Measurements from ENCODE around the gene MAPK4. TPM values are rescaled to one million over a fixed set of nuclear protein-coding genes. Genes with fewer than 3 reads are reported as not detected.
"Not testable (repeated sequence)": the region's sequence is repeated elsewhere in the genome, so short reads cannot be mapped to it uniquely, and the experiment has no call there.

Gene MAPK4
- total RNA-seq, 8 experiments from 2014 or later = 0.46 to 13.1 (median 10.6) TPM

- WGBS, 10 experiments = 16 to 83% (median 72%) methylated on average over 1 to 14 of the region's 53 CpGs; no CpG with 5 or more reads in 5 of the 10 experiments
- in situ Hi-C loops (cut with MboI; ENCODE audit: low pct_unique_long_range_greater_than_20kb in 2 of 9, low sequenced_read_pairs in 9 of 9, unreplicated experiment in 9 of 9) = no loop called here
- ATAC-seq (replicated peaks in 6 of 8) = no peak
- Histone ChIP-seq H3K4me3 (peak overlapping the region; percentile 50 to 85 (median 75)), H3K27ac (peak overlapping the region; percentile 40 to 75), H3K4me1 (replicated peaks in 1 of 2) (peaks cover 23 to 28% of the 10 kb centered on the region in 2 donors)
These were observed 737 bp upstream of the MAPK4 start for GRCh38 chr18:50558948-50559751.

GRCh38 chr18:50560681-50561629 is 1.1 kb downstream of the MAPK4 start:
- in situ Hi-C loops (cut with MboI; ENCODE audit: low pct_unique_long_range_greater_than_20kb in 2 of 9, low sequenced_read_pairs in 9 of 9, unreplicated experiment in 9 of 9) = no loop called here
- ATAC-seq (replicated peaks in 6 of 8) = peak in 6 of 8 experiments; percentile 7 to 51 (median 40)
- Histone ChIP-seq H3K27ac (peak overlapping the region; percentile 55 to 75), H3K4me3 (peak overlapping the region; percentile 50 to 85 (median 75)), H3K4me1 (replicated peaks in 1 of 2) (peaks cover 24 to 32% of the 10 kb centered on the region in 2 donors)
- WGBS, 10 experiments = 0 to 100% (median 21%) methylated on average over 1 to 14 of the region's 49 CpGs; no CpG with 5 or more reads in 1 of the 10 experiments

- WGBS, 10 experiments = no CpG with 5 or more reads among the region's 1 CpG
These were observed 2.4 kb downstream of the MAPK4 start for GRCh38 chr18:50562258-50562657.

GRCh38 chr18:50562686-50563085 is 2.8 kb downstream of the MAPK4 start:
- Histone ChIP-seq H3K27ac (no peak overlapping the region), H3K4me3 (no peak overlapping the region), H3K4me1 (replicated peaks in 1 of 2) (peaks cover 24 to 32% of the 10 kb centered on the region in 2 donors)
- 25 to 100% (median 88%) methylated on average over 1 to 3 of the region's 3 CpGs for WGBS, 10 experiments
- no peak for ATAC-seq (replicated peaks in 6 of 8)
- in situ Hi-C loops (cut with MboI; ENCODE audit: low pct_unique_long_range_greater_than_20kb in 2 of 9, low sequenced_read_pairs in 9 of 9, unreplicated experiment in 9 of 9) = no loop called here

More at GRCh38 chr18:50562258-50562657, 2.4 kb downstream of the MAPK4 start:
- ATAC-seq (replicated peaks in 6 of 8); H3K4me3 ChIP-seq; in situ Hi-C loops (cut with MboI; ENCODE audit: low pct_unique_long_range_greater_than_20kb in 2 of 9, low sequenced_read_pairs in 9 of 9, unreplicated experiment in 9 of 9); H3K27ac ChIP-seq: not testable (repeated sequence)
- H3K4me1 ChIP-seq (replicated peaks in 1 of 2) = peaks cover 24 to 32% of the 10 kb centered on the region in 2 donors

- peaks cover 19 to 30% of the 10 kb centered on the region in 2 donors for H3K4me1 ChIP-seq (replicated peaks in 1 of 2)
- no peak overlapping the region for H3K4me3 ChIP-seq
- no peak overlapping the region for H3K27ac ChIP-seq
- ATAC-seq (replicated peaks in 6 of 8) = no peak
- 0 to 100% (median 50%) methylated on average over 1 to 3 of the region's 3 CpGs for WGBS, 10 experiments
- in situ Hi-C loops (cut with MboI; ENCODE audit: low pct_unique_long_range_greater_than_20kb in 2 of 9, low sequenced_read_pairs in 9 of 9, unreplicated experiment in 9 of 9) = no loop called here
These were observed 3.5 kb downstream of the MAPK4 start for GRCh38 chr18:50563376-50563775.

GRCh38 chr18:50569930-50570329 is 10.0 kb downstream of the MAPK4 start:
- no peak overlapping the region for H3K4me3 ChIP-seq
- in situ Hi-C loops (cut with MboI; ENCODE audit: low pct_unique_long_range_greater_than_20kb in 2 of 9, low sequenced_read_pairs in 9 of 9, unreplicated experiment in 9 of 9) = no loop called here
- H3K27ac ChIP-seq = no peak overlapping the region
- peaks cover 0 to 8% of the 10 kb centered on the region in 2 donors for H3K4me1 ChIP-seq (replicated peaks in 1 of 2)
- no peak for ATAC-seq (replicated peaks in 6 of 8)

- in situ Hi-C loops (cut with MboI; ENCODE audit: low pct_unique_long_range_greater_than_20kb in 2 of 9, low sequenced_read_pairs in 9 of 9, unreplicated experiment in 9 of 9) = no loop called here
- Histone ChIP-seq H3K4me3 (no peak overlapping the region), H3K4me1 (replicated peaks in 1 of 2) (peaks cover 0 to 8% of the 10 kb centered on the region in 2 donors), H3K27ac (no peak overlapping the region)
- WGBS, 10 experiments = 0 to 100% (median 72%) methylated on average over 1 to 2 of the region's 2 CpGs
- ATAC-seq (replicated peaks in 6 of 8) = no peak
These were observed 11.7 kb downstream of the MAPK4 start for GRCh38 chr18:50571606-50572005.

- H3K4me1 ChIP-seq (replicated peaks in 1 of 2); in situ Hi-C loops (cut with MboI; ENCODE audit: low pct_unique_long_range_greater_than_20kb in 2 of 9, low sequenced_read_pairs in 9 of 9, unreplicated experiment in 9 of 9); H3K27ac ChIP-seq; ATAC-seq (replicated peaks in 6 of 8); H3K4me3 ChIP-seq: not testable (repeated sequence)
- WGBS, 10 experiments = 0 to 100% (median 58%) methylated on average over 1 to 2 of the region's 3 CpGs; no CpG with 5 or more reads in 2 of the 10 experiments
These were observed 13.3 kb downstream of the MAPK4 start for GRCh38 chr18:50573196-50573595.

- 27 to 100% (median 75%) methylated on average over 1 to 3 of the region's 3 CpGs; no CpG with 5 or more reads in 2 of the 10 experiments for WGBS, 10 experiments
- no peak overlapping the region for H3K27ac ChIP-seq
- no peak for ATAC-seq (replicated peaks in 6 of 8)
- in situ Hi-C loops (cut with MboI; ENCODE audit: low pct_unique_long_range_greater_than_20kb in 2 of 9, low sequenced_read_pairs in 9 of 9, unreplicated experiment in 9 of 9) = no loop called here
- peaks cover 0 to 8% of the 10 kb centered on the region in 2 donors for H3K4me1 ChIP-seq (replicated peaks in 1 of 2)
- H3K4me3 ChIP-seq = no peak overlapping the region
These were observed 13.8 kb downstream of the MAPK4 start for GRCh38 chr18:50573679-50574078.

- no peak overlapping the region for H3K4me3 ChIP-seq
- in situ Hi-C loops (cut with MboI; ENCODE audit: low pct_unique_long_range_greater_than_20kb in 2 of 9, low sequenced_read_pairs in 9 of 9, unreplicated experiment in 9 of 9) = no loop called here
- H3K27ac ChIP-seq = no peak overlapping the region
- 0 to 95% (median 81%) methylated on average over 1 to 5 of the region's 6 CpGs; no CpG with 5 or more reads in 1 of the 10 experiments for WGBS, 10 experiments
- peaks cover 0 to 2% of the 10 kb centered on the region in 2 donors for H3K4me1 ChIP-seq (replicated peaks in 1 of 2)
- ATAC-seq (replicated peaks in 6 of 8) = no peak
These were observed 18.1 kb downstream of the MAPK4 start for GRCh38 chr18:50578030-50578429.

- in situ Hi-C loops (cut with MboI; ENCODE audit: low pct_unique_long_range_greater_than_20kb in 2 of 9, low sequenced_read_pairs in 9 of 9, unreplicated experiment in 9 of 9) = no loop called here
- Histone ChIP-seq H3K4me1 (replicated peaks in 1 of 2) (no peaks in the 10 kb centered on the region), H3K4me3 (no peak overlapping the region), H3K27ac (no peak overlapping the region)
- 0 to 90% (median 20%) methylated on average over 1 to 2 of the region's 3 CpGs; no CpG with 5 or more reads in 4 of the 10 experiments for WGBS, 10 experiments
- ATAC-seq (replicated peaks in 6 of 8) = peak in 2 of 8 experiments; percentile 31 to 36
These were observed 18.8 kb downstream of the MAPK4 start for GRCh38 chr18:50578651-50579050.

- no peak for ATAC-seq (replicated peaks in 6 of 8)
- Histone ChIP-seq H3K27ac (no peak overlapping the region), H3K4me1 (replicated peaks in 1 of 2) (no peaks in the 10 kb centered on the region), H3K4me3 (no peak overlapping the region)
- in situ Hi-C loops (cut with MboI; ENCODE audit: low pct_unique_long_range_greater_than_20kb in 2 of 9, low sequenced_read_pairs in 9 of 9, unreplicated experiment in 9 of 9) = no loop called here
- WGBS, 10 experiments = 0 to 100% (median 70%) methylated on average over 1 to 3 of the region's 3 CpGs; no CpG with 5 or more reads in 2 of the 10 experiments
These were observed 19.3 kb downstream of the MAPK4 start for GRCh38 chr18:50579061-50579774.

Data from motor neuron (in vitro differentiated cells).